Neural cell (in vitro differentiated cells): Measurements from ENCODE around the gene RNLS. TPM values are rescaled to one million over a fixed set of nuclear protein-coding genes. Genes with fewer than 3 reads are reported as not detected.

Experiments used
- H2AFZ ChIP-seq: fragments of 200-600, 300-800 bp; sonication (generic), shearing (Covaris generic); 2 replicates; pipeline ENCODE4 v1.6.0; 2014; ENCODE audit warnings: low read depth, mild to moderate bottlenecking, antibody characterized with exemption, low read length, moderate library complexity
- H3F3A ChIP-seq: fragments of 200-600 bp; shearing (Covaris generic); 2 replicates; pipeline ENCODE4 v1.6.1; 2016; ENCODE audit warnings: mild to moderate bottlenecking, moderate library complexity, mixed read lengths, antibody characterized with exemption, low read length; ENCODE audit not compliant: insufficient read depth, poor library complexity, severe bottlenecking
- H3K27ac ChIP-seq: fragments of 200-600, 300-800 bp; sonication (generic), shearing (Covaris generic); 2 replicates; pipeline ENCODE4 v1.5.1; 2014; ENCODE audit warnings: mild to moderate bottlenecking, low read length, moderate library complexity
- H3K27me3 ChIP-seq: fragments of 300-800, 200-600 bp; sonication (generic), shearing (Covaris generic); 2 replicates; pipeline ENCODE4 v1.6.0; 2014; ENCODE audit warnings: mild to moderate bottlenecking, low read depth, low read length, moderate library complexity; ENCODE audit not compliant: insufficient read depth
- H3K36me3 ChIP-seq: fragments of 300-800, 200-600 bp; sonication (generic), shearing (Covaris generic); 2 replicates; pipeline ENCODE4 v1.5.1; 2014; ENCODE audit warnings: mild to moderate bottlenecking, antibody characterized with exemption, low read length, moderate library complexity; ENCODE audit not compliant: insufficient read depth
- H3K4me2 ChIP-seq: fragments of 300-800, 200-600 bp; sonication (generic), shearing (Covaris generic); 2 replicates; pipeline ENCODE4 v1.6.0; 2014; ENCODE audit warnings: mild to moderate bottlenecking, low read length
- H3K4me3 ChIP-seq: fragments of 300-800, 200-600 bp; sonication (generic), shearing (Covaris generic); 2 replicates; pipeline ENCODE4 v1.5.1; 2014; ENCODE audit warnings: mild to moderate bottlenecking, low read length, moderate library complexity
- H3K79me2 ChIP-seq: fragments of 200-600 bp; shearing (Covaris generic); replicated peaks from 2 replicates; pipeline ENCODE4 v1.6.0; 2014; ENCODE audit warnings: mild to moderate bottlenecking, low read length, moderate library complexity; ENCODE audit not compliant: insufficient read depth
- H3K9ac ChIP-seq: fragments of 300-800, 200-600 bp; sonication (generic), shearing (Covaris generic); 2 replicates; pipeline ENCODE4 v1.6.1; 2016; ENCODE audit warnings: mild to moderate bottlenecking, low read length, mixed read lengths
- H3K9me2 ChIP-seq: fragments of 200-600 bp; shearing (Covaris generic); 2 replicates; pipeline ENCODE4 v1.6.1; 2016; ENCODE audit warnings: mild to moderate bottlenecking, low read length, mixed read lengths; ENCODE audit not compliant: insufficient read depth
- H3K9me3 ChIP-seq: fragments of 200-600, 300-800 bp; sonication (generic), shearing (Covaris generic); 2 replicates; pipeline ENCODE4 v1.6.1; 2016; ENCODE audit warnings: mild to moderate bottlenecking, mixed run types, low read length, moderate library complexity, mixed read lengths
- H4K20me1 ChIP-seq: fragments of 200-600 bp; shearing (Covaris generic); 2 replicates; pipeline ENCODE4 v1.6.1; 2016; ENCODE audit warnings: mild to moderate bottlenecking, mixed run types; ENCODE audit not compliant: insufficient read depth
- EP300 ChIP-seq: fragments of 450-650 bp; conservative IDR thresholded peaks from 2 replicates; pipeline ENCODE4 v1.6.1; 2014; ENCODE audit warnings: antibody characterized with exemption, mild to moderate bottlenecking, moderate library complexity; ENCODE audit not compliant: poor library complexity, severe bottlenecking
- EZH2 ChIP-seq: fragments of 200-600, 300-800 bp; shearing (Covaris generic), sonication (generic); IDR thresholded peaks from 2 replicates; pipeline ENCODE4 v1.6.1; 2014; ENCODE audit warnings: antibody characterized with exemption, low read length, borderline replicate concordance, mild to moderate bottlenecking; ENCODE audit not compliant: insufficient read depth, poor library complexity, severe bottlenecking
- MXI1 ChIP-seq: fragments of 450-650 bp; conservative IDR thresholded peaks from 2 replicates; pipeline ENCODE4 v1.6.1; 2014; ENCODE audit warnings: antibody characterized with exemption, mild to moderate bottlenecking; ENCODE audit not compliant: poor library complexity, severe bottlenecking
- POLR2AphosphoS5 ChIP-seq: IDR thresholded peaks from 2 replicates; pipeline ENCODE4 v1.6.1; 2012
- RAD21 ChIP-seq: fragments of 450-650 bp; conservative IDR thresholded peaks from 2 replicates; pipeline ENCODE4 v1.6.1; 2014; ENCODE audit warnings: antibody characterized with exemption, mild to moderate bottlenecking, moderate library complexity
- REST ChIP-seq: IDR thresholded peaks from 2 replicates; pipeline ENCODE4 v1.6.1; 2012; ENCODE audit warnings: borderline replicate concordance
- SMC3 ChIP-seq: fragments of 450-650 bp; conservative IDR thresholded peaks from 2 replicates; pipeline ENCODE4 v1.6.1; 2014; ENCODE audit warnings: antibody characterized with exemption, mild to moderate bottlenecking, moderate library complexity; ENCODE audit not compliant: poor library complexity
- TAF1 ChIP-seq: IDR thresholded peaks from 2 replicates; pipeline ENCODE4 v1.6.1; 2012; ENCODE audit warnings: low read depth
- polyA plus RNA-seq: library from polyadenylated mRNA; depleted of rRNA; stranded (reverse); fragments of >200 nt; gene quantifications from 2 replicates; pipeline ENCODE4 v1.2.3, GENCODE V29; 2014
- TF ChIP-seq, protein P1 (sequence below): fragments of 450-650 bp; IDR thresholded peaks from 2 replicates; pipeline ENCODE4 v1.5.1; 2014; ENCODE audit warnings: antibody characterized with exemption, mild to moderate bottlenecking, moderate library complexity; ENCODE audit not compliant: poor library complexity, severe bottlenecking

Gene RNLS
- polyA plus RNA-seq, 1 donor from 2014 or later = 0.20 TPM

GRCh38 chr10:88507404-88507803 is 75.7 kb downstream of the RNLS start:
- Histone ChIP-seq H3K79me2 (no peaks in the 10 kb centered on the region), H3K9ac (no peak overlapping the region), H3F3A (no peaks in the 10 kb centered on the region), H4K20me1 (no peaks in the 10 kb centered on the region), H3K4me2 (no peak overlapping the region), H3K27me3 (no peaks in the 10 kb centered on the region), H3K9me2 (no peaks in the 10 kb centered on the region), H3K27ac (no peak overlapping the region), H3K4me3 (no peak overlapping the region), H3K36me3 (no peaks in the 10 kb centered on the region), H3K9me3 (no peaks in the 10 kb centered on the region), H2AFZ (no peak overlapping the region)
- TF ChIP-seq RAD21 = no peak
- TF ChIP-seq REST = no peak
- no peak for TF ChIP-seq EZH2
- TF ChIP-seq EP300 = no peak
- no peak for TF ChIP-seq MXI1
- TF ChIP-seq POLR2AphosphoS5 = no peak
- TF ChIP-seq TAF1 = no peak
- no peak for TF ChIP-seq SMC3
- TF ChIP-seq, protein P1, sequence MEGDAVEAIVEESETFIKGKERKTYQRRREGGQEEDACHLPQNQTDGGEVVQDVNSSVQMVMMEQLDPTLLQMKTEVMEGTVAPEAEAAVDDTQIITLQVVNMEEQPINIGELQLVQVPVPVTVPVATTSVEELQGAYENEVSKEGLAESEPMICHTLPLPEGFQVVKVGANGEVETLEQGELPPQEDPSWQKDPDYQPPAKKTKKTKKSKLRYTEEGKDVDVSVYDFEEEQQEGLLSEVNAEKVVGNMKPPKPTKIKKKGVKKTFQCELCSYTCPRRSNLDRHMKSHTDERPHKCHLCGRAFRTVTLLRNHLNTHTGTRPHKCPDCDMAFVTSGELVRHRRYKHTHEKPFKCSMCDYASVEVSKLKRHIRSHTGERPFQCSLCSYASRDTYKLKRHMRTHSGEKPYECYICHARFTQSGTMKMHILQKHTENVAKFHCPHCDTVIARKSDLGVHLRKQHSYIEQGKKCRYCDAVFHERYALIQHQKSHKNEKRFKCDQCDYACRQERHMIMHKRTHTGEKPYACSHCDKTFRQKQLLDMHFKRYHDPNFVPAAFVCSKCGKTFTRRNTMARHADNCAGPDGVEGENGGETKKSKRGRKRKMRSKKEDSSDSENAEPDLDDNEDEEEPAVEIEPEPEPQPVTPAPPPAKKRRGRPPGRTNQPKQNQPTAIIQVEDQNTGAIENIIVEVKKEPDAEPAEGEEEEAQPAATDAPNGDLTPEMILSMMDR = no peak

GRCh38 chr10:88505680-88506215 is 77.4 kb downstream of the RNLS start:
- H3K4me2 ChIP-seq = no peak overlapping the region
- H3K27me3 ChIP-seq = no peaks in the 10 kb centered on the region
- H3F3A ChIP-seq = no peaks in the 10 kb centered on the region
- no peak overlapping the region for H3K9ac ChIP-seq
- no peaks in the 10 kb centered on the region for H3K9me3 ChIP-seq
- no peaks in the 10 kb centered on the region for H3K79me2 ChIP-seq
- no peak overlapping the region for H2AFZ ChIP-seq
- TF ChIP-seq EZH2 = no peak
- TF ChIP-seq EP300 = no peak
- no peak for TF ChIP-seq REST
- TF ChIP-seq, protein P1 = no peak
- no peak for TF ChIP-seq POLR2AphosphoS5
- TF ChIP-seq TAF1 = no peak
- no peak for TF ChIP-seq SMC3
- TF ChIP-seq RAD21 = no peak
- TF ChIP-seq MXI1 = no peak
- H3K36me3 ChIP-seq = no peaks in the 10 kb centered on the region
- no peaks in the 10 kb centered on the region for H4K20me1 ChIP-seq
- H3K9me2 ChIP-seq = no peaks in the 10 kb centered on the region
- no peak overlapping the region for H3K27ac ChIP-seq
- H3K4me3 ChIP-seq = no peak overlapping the region
